K562 (cell line): Measurements from ENCODE around the gene BCAS4. TPM values are rescaled to one million over a fixed set of nuclear protein-coding genes. Genes with fewer than 3 reads are reported as not detected.

Experiments
- ATAC-seq: fragments of 200-7000 bp; cut with Tn5 transposase; 3 replicates; pipeline ENCODE4 v1.9.1; 2020; ENCODE audit warnings: moderate library complexity
- BruUV-seq: library from RNA; stranded (reverse); fragments of 400-500 nt; replicated peaks from 2 replicates; lab custom pipeline; 2021; lab: Mats Ljungman, UMichigan
- CTCF ChIA-PET: fragments of 300-600 bp; formaldehyde crosslinking; extraction: SDS; loops from one replicate; lab custom pipeline; 2021; ENCODE audit warnings: low intra/inter-chr PET ratio; lab: Yijun Ruan, JAX
- POLR2A ChIA-PET: fragments of 300-600, 350-650 bp; sonication (Branson Sonifier 250); formaldehyde crosslinking; extraction: SDS; loops from one replicate; lab custom pipeline; 2021; ENCODE audit warnings: antibody characterized with exemption, inconsistent platforms; lab: Yijun Ruan, JAX
- DNase-seq, 4 experiments: peaks; one replicate each; pipeline versions ENCODE4 v3.0.0 to v3.0.0-alpha.2; 2011 to 2018; ENCODE audit warnings: low spot score in 3 of 4, mixed read lengths in 3 of 4; ENCODE audit errors: extremely low read depth in 1 of 4
- FAIRE-seq: peaks from 2 replicates; lab custom pipeline; 2011; peaks lifted over from hg19 to GRCh38; lab: Jason Lieb, UNC
- H2AFZ ChIP-seq: 2 replicates; pipeline ENCODE4 v1.6.0; 2011; ENCODE audit warnings: low read depth, low read length, control low read depth, inconsistent platforms
- H3K27ac ChIP-seq: fragments of 200-600 bp; 3 replicates; pipeline ENCODE4 v1.8.0; 2011; ENCODE audit warnings: low read depth, mild to moderate bottlenecking, control low read depth, inconsistent platforms, low read length, moderate library complexity, mixed read lengths; ENCODE audit errors: extremely low read depth
- H3K27me3 ChIP-seq, 2 experiments: fragments of 300-600 bp in 1 of 2; 2 replicates in 1 of 2; 3 replicates in 1 of 2; pipeline versions ENCODE4 v1.6.0 to v1.8.0; 2011; ENCODE audit warnings: inconsistent platforms in 2 of 2, low read length in 2 of 2, mild to moderate bottlenecking in 1 of 2, mixed read lengths in 1 of 2, moderate library complexity in 1 of 2; ENCODE audit not compliant: control insufficient read depth in 2 of 2, insufficient read depth in 2 of 2
- H3K36me3 ChIP-seq: fragments of 300-600 bp; 3 replicates; pipeline ENCODE4 v1.8.0; 2011; ENCODE audit warnings: mild to moderate bottlenecking, low read length, inconsistent platforms; ENCODE audit not compliant: control insufficient read depth, insufficient read depth
- H3K4me1 ChIP-seq, 2 experiments: fragments of 200-600 bp in 1 of 2; replicated peaks in 1 of 2; 2 replicates in 1 of 2; 3 replicates in 1 of 2; pipeline versions ENCODE4 v1.5.1 to v1.8.0; 2011; ENCODE audit warnings: inconsistent platforms in 2 of 2, low read length in 2 of 2, mild to moderate bottlenecking in 1 of 2, mixed read lengths in 1 of 2, moderate library complexity in 1 of 2; ENCODE audit not compliant: control insufficient read depth in 2 of 2, insufficient read depth in 2 of 2
- H3K4me2 ChIP-seq: 2 replicates; pipeline ENCODE4 v1.6.1; 2011; ENCODE audit warnings: low read length, control low read depth, inconsistent platforms, mixed read lengths; ENCODE audit not compliant: insufficient read depth
- H3K4me3 ChIP-seq: fragments of 200-600 bp; sonication (generic), shearing (Covaris generic); 2 replicates; pipeline ENCODE4 v1.5.1; 2016; ENCODE audit warnings: control low read depth, inconsistent platforms
- H3K79me2 ChIP-seq: fragments of 200-600 bp; 3 replicates; pipeline ENCODE4 v1.8.0; 2011; ENCODE audit warnings: low read length, inconsistent platforms; ENCODE audit not compliant: control insufficient read depth, insufficient read depth
- H3K9ac ChIP-seq, 2 experiments: 2 replicates each; pipeline versions ENCODE4 v1.6.0 to v1.6.1; 2011; ENCODE audit warnings: low read depth in 2 of 2, low read length in 2 of 2, control low read depth in 1 of 2, inconsistent platforms in 1 of 2, mild to moderate bottlenecking in 1 of 2, mixed read lengths in 1 of 2; ENCODE audit not compliant: insufficient read depth in 1 of 2
- H3K9me1 ChIP-seq: one replicate; pipeline ENCODE4 v1.6.0; 2011; ENCODE audit warnings: inconsistent platforms, mild to moderate bottlenecking, low read length, moderate library complexity; ENCODE audit not compliant: control insufficient read depth, insufficient read depth
- H3K9me3 ChIP-seq: replicated peaks from 2 replicates; pipeline ENCODE4 v1.5.1; 2011; ENCODE audit warnings: low read depth, low read length, inconsistent platforms; ENCODE audit not compliant: control insufficient read depth, insufficient read depth
- H4K20me1 ChIP-seq: replicated peaks from 2 replicates; pipeline ENCODE4 v1.6.1; 2011; ENCODE audit warnings: low read length, inconsistent platforms, mixed read lengths; ENCODE audit not compliant: control insufficient read depth, insufficient read depth
- DIDO1 ChIP-seq: fragments of 450-650 bp; IDR thresholded peaks from 2 replicates; pipeline ENCODE4 v1.6.1; 2016; ENCODE audit warnings: low read depth, missing biosample characterization, missing genetic modification characterization
- PRDM10 ChIP-seq: fragments of 450-650 bp; IDR thresholded peaks from 2 replicates; pipeline ENCODE4 v1.6.1; 2018; ENCODE audit not compliant: partially characterized antibody
- SP2 ChIP-seq: IDR thresholded peaks from 2 replicates; pipeline ENCODE4 v1.6.1; 2011; ENCODE audit warnings: mild to moderate bottlenecking, low read depth, low read length, moderate library complexity; ENCODE audit not compliant: poor library complexity, severe bottlenecking; ENCODE audit errors: extremely low read depth
- ZBTB11 ChIP-seq, 3 experiments: fragments of 200-800 bp in 1 of 3; fragments of 250-450 bp in 1 of 3; fragments of 450-650 bp in 1 of 3; sonication (Bioruptor Pico) in 1 of 3; sonication (Bioruptor generic) in 1 of 3; formaldehyde crosslinking in 1 of 3; IDR thresholded peaks; 2 replicates each; pipeline versions ENCODE4 v1.6.1 to v1.8.0; 2016 to 2022; ENCODE audit warnings: mild to moderate bottlenecking in 2 of 3, missing genetic modification characterization in 2 of 3, missing compliant biosample characterization in 1 of 3, moderate library complexity in 1 of 3
- WGBS: fragments of 100-300 bp; shearing (Covaris generic); methylation state at CpG from one replicate; pipeline ENCODE4 v1.1.6; 2016; ENCODE audit warnings: low coverage, mixed read lengths; ENCODE audit not compliant: insufficient coverage; ENCODE audit errors: missing lambda C conversion rate; 5-methylcytosine and 5-hydroxymethylcytosine counted together
- in situ Hi-C: fragments of 300-500 bp; cut with MboI; formaldehyde crosslinking; loops from 4 replicates; pipeline ENCODE4 v1.15.0; 2018; ENCODE audit warnings: inconsistent platforms, mixed read lengths
- intact Hi-C: fragments of 100-400 bp; cut with micrococcal nuclease; formaldehyde crosslinking; loops from 2 replicates; pipeline ENCODE4 v1.14.2; 2022
- polyA plus RNA-seq, 8 experiments: library from polyadenylated mRNA; depleted of rRNA in 4 of 8; stranded (reverse) in 5 of 8; unstranded in 3 of 8; fragments of >200 nt; fragmentation: Nextera tagmentation in 2 of 8; fragmentation: Illumina TruSeq in 1 of 8; extraction: Ambion mirVana in 2 of 8; extraction: Trizol in 1 of 8; gene quantifications; 2 replicates each; pipeline versions ENCODE4 v1.2.1 to v1.2.3, GENCODE V29; 2011 to 2014; ENCODE audit warnings: inconsistent platforms in 1 of 8, missing spikeins in 1 of 8
- total RNA-seq, 7 experiments: library from RNA; depleted of rRNA in 6 of 7; stranded (reverse); fragments of >200 nt in 6 of 7; fragmentation: Illumina TruSeq in 2 of 7; extraction: Trizol in 2 of 7; gene quantifications; 2 replicates each; pipeline versions ENCODE4 v1.2.1 to v1.2.3, GENCODE V29; 2011 to 2021; ENCODE audit warnings: low replicate concordance in 1 of 7

BCAS4 gene
- total and polyA plus RNA-seq, 9 of the 15 experiments (the other 6 are each of a cell fraction or from before 2014, with no cell fraction given), result 0.15 to 2.3 (median 0.47) TPM

DNA sequence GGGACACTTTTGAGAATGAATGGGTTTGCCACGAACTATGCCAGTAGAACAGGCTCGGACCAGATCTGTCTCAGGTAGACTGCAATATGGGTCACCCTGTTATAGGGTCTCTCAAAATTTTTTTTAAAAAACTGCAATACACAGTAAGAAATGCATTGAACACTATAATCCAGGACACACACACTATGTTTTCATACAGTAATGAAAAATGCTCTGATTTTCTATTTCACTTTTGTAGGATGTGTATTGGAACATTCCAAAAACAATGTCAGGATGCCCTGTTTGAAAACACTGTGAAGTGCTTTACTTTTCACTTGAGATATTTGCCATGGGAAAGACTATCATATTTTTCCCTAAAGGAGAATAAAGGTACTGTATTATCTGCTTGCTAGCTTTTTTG, 38.4 kb upstream of the BCAS4 start:
- POLR2A ChIA-PET, result interaction anchor here (0.7 kb wide), 1 partner anchor 192 kb away, joined by 3 read pairs; no protein-coding TSS in a partner anchor
- no peak overlapping the region for H3K4me3 ChIP-seq

More for the DNA sequence above, 38.4 kb upstream of the BCAS4 start:
- in situ Hi-C loops (no loop called here), intact Hi-C loops (no loop called here)
- WGBS, result 35% methylated on average over 2 of the region's 2 CpGs
- H3K4me1 ChIP-seq, result peaks cover 6 to 9% of the 10 kb centered on the region in 2 experiments; a peak in 3 of 5 replicates
- ATAC-seq (no peak), FAIRE-seq (no peak), DNase-seq (no peak)
- no peak overlapping the region for H3K9ac ChIP-seq
- H3K9me3 ChIP-seq, result no peaks in the 10 kb centered on the region
- H2AFZ ChIP-seq, result no peak overlapping the region
- H4K20me1 ChIP-seq, result no peaks in the 10 kb centered on the region
- H3K79me2 ChIP-seq, result no peaks in the 10 kb centered on the region
- H3K9me1 ChIP-seq, result no peaks in the 10 kb centered on the region
- no peaks in the 10 kb centered on the region for H3K27me3 ChIP-seq
- no peak overlapping the region for H3K27ac ChIP-seq
- peaks cover 12% of the 10 kb centered on the region; the same call in 2 of the 3 replicates for H3K36me3 ChIP-seq
- TF ChIP-seq PRDM10, result peak; percentile 21
- TF ChIP-seq DIDO1 (tag), result no peak
- TF ChIP-seq SP2, result no peak
- TF ChIP-seq ZBTB11 (CRISPR knock-in tag; IDR thresholded peaks at IDR 0.05), result peak in 1 of 3 experiments; percentile 67; a peak in 2 of 6 replicates
- CTCF ChIA-PET, result no interaction called here
- BruUV-seq, result no TSS peak
- no peak overlapping the region for H3K4me2 ChIP-seq
